Right lobe of liver (tissue), 6 donors: ENCODE results near the gene AATK. TPM values are rescaled to one million over a fixed set of nuclear protein-coding genes. Genes with fewer than 3 reads are reported as not detected.

ENCODE experiments used
- ATAC-seq, 4 donors: fragments of 200-7000 bp; cut with Tn5 transposase; one replicate each; pipeline ENCODE4 v1.9.1; 2020; ENCODE audit warnings: mild to moderate bottlenecking in 4 of 4, moderate library complexity in 4 of 4
- DNase-seq, 3 donors: peaks; one replicate each; pipeline ENCODE4 v3.0.0-alpha.2; 2020
- H3K27ac ChIP-seq, 3 donors: fragments of 200-600 bp; one replicate each; pipeline ENCODE4 v1.8.0; 2022
- H3K27me3 ChIP-seq, 2 donors: fragments of 200-600 bp; one replicate each; pipeline ENCODE4 v1.8.0; 2022
- H3K36me3 ChIP-seq, 4 donors: fragments of 200-600 bp; sonication (generic) in 1 of 4; one replicate each; pipeline versions ENCODE4 v1.5.1 to v1.8.0; 2017 to 2022; ENCODE audit warnings: control low read depth in 1 of 4
- H3K4me1 ChIP-seq, 4 donors: fragments of 200-600 bp; sonication (generic) in 1 of 4; one replicate each; pipeline versions ENCODE4 v1.5.1 to v1.8.0; 2017 to 2022; ENCODE audit warnings: control low read depth in 1 of 4
- H3K4me3 ChIP-seq, 3 donors: fragments of 200-600 bp; one replicate each; pipeline ENCODE4 v1.8.0; 2022
- H3K9me3 ChIP-seq, 4 donors: fragments of 200-600 bp; sonication (generic) in 1 of 4; one replicate each; pipeline versions ENCODE4 v1.5.1 to v1.8.0; 2017 to 2022; ENCODE audit warnings: control low read depth in 1 of 4
- POLR2A ChIP-seq: fragments of 450-650 bp; IDR thresholded peaks from one replicate; pipeline ENCODE4 v1.6.1; 2017; ENCODE audit warnings: antibody characterized with exemption, mild to moderate bottlenecking
- WGBS: methylation state at CpG from one replicate; pipeline ENCODE4 v1.1.6; 2018; ENCODE audit warnings: low coverage, low lambda C conversion rate; ENCODE audit not compliant: insufficient coverage; ENCODE audit errors: missing lambda C conversion rate; 5-methylcytosine and 5-hydroxymethylcytosine counted together
- intact Hi-C, 2 donors: fragments of 100-400 bp; cut with DNase I; formaldehyde crosslinking; loops; one replicate each; pipeline versions ENCODE4 v1.11.2 to v1.14.1; 2022
- total RNA-seq, 6 experiments: library from RNA; depleted of rRNA in 2 of 6; stranded (reverse); fragments of >200 nt in 2 of 6; fragmentation: NEBNext Ultra II Directional in 3 of 6; extraction: Animal tissue kit (Norgen Biotek cat#: 25700) in 3 of 6; gene quantifications; one replicate each; pipeline versions ENCODE4 v1.1.0 to v1.2.4, GENCODE V29; 2016 to 2023
- TF ChIP-seq, protein P1 (sequence below), 4 donors: fragments of 200-600 bp in 3 of 4; fragments of 450-650 bp in 1 of 4; IDR thresholded peaks; one replicate each; pipeline versions ENCODE4 v1.5.1 to v1.8.0; 2016 to 2022; ENCODE audit warnings: antibody characterized with exemption in 4 of 4, mild to moderate bottlenecking in 2 of 4
- donor health status: DM: no; HTN: yes; CAD: no.
- donor health status: DM: no; HTN: no; CAD: no.
- donor health status: DM: no; HTN: no; CAD: no.
- donor health status: DM: no; HTN: yes; CAD: no.
- donor health status: DM: no; HTN: yes; CAD: no.

The AATK gene
- total RNA-seq, 6 experiments from 2014 or later = 0.31 to 1.2 (median 0.86) TPM

DNA sequence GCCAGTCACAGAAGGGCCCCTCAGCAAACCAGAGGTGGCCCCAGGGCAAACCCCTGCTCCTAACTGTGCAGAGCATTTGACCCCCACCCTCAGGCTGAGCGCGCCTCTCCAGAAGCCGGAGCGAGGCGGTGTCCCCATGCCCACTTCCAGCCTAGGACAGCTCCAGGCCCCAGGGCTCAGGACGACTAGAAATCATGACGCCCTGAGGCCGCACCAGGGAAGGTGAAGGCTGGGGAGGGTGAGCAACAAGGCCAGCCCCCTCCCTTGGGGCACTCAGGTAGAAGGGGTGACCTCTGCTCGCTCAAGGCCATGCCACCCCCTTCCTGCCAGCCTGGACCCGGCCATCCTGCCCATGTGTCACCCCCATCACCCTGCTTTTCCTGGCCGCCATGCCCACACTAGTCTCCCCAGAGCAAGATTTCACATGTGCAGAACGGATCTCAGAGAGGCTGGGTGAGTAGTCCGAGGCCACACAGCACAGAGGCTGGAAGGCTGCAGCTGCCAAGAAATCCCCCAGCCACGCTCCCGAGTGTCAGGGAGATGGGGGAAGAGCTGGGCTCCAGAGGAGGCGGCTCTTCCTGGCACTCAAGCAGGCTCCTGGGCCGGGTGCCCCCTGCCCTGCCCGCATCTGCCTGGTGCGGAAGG lies 2.8 kb downstream of the AATK start:
- Histone ChIP-seq H3K36me3 (no peaks in the 10 kb centered on the region), H3K4me1 (peaks cover 0 to 11% (median 0%) of the 10 kb centered on the region in 4 donors), H3K27me3 (peaks cover 0 to 8% of the 10 kb centered on the region in 2 donors), H3K9me3 (no peaks in the 10 kb centered on the region), H3K27ac (no peak overlapping the region), H3K4me3 (no peak overlapping the region)
- TF ChIP-seq, protein P1, sequence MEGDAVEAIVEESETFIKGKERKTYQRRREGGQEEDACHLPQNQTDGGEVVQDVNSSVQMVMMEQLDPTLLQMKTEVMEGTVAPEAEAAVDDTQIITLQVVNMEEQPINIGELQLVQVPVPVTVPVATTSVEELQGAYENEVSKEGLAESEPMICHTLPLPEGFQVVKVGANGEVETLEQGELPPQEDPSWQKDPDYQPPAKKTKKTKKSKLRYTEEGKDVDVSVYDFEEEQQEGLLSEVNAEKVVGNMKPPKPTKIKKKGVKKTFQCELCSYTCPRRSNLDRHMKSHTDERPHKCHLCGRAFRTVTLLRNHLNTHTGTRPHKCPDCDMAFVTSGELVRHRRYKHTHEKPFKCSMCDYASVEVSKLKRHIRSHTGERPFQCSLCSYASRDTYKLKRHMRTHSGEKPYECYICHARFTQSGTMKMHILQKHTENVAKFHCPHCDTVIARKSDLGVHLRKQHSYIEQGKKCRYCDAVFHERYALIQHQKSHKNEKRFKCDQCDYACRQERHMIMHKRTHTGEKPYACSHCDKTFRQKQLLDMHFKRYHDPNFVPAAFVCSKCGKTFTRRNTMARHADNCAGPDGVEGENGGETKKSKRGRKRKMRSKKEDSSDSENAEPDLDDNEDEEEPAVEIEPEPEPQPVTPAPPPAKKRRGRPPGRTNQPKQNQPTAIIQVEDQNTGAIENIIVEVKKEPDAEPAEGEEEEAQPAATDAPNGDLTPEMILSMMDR (IDR thresholded peaks at IDR 0.05) = no peak
- no peak for TF ChIP-seq POLR2A
- 100% methylated on average over 2 of the region's 19 CpGs for WGBS
- no peak for ATAC-seq
- intact Hi-C loops = no loop called here
- no peak for DNase-seq

DNA sequence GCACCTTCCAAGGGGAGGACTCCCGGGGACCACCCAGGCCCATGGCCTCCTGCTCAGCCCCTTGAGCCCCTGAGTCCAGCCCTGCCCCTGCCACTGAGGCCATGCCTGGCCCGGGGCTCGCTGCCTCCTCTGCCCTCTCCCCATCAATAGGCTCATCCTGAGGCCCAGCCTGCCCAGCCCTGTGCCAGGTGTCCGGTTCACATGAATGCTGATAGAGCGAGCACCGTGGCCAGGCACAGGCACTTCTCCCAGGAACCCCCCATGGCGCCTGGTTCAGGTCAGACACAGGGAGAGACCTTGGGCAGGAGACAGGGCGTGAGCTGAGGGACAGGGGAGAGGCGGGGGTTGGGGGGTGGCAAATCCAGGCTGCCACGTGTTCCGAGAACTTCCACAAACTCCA lies 3.5 kb downstream of the AATK start:
- Histone ChIP-seq H3K27ac (no peak overlapping the region), H3K9me3 (no peaks in the 10 kb centered on the region), H3K4me1 (peaks cover 0 to 11% (median 0%) of the 10 kb centered on the region in 4 donors), H3K36me3 (no peaks in the 10 kb centered on the region), H3K4me3 (no peak overlapping the region), H3K27me3 (peaks cover 0 to 8% of the 10 kb centered on the region in 2 donors)
- 100% methylated on average over 1 of the region's 11 CpGs for WGBS
- DNase-seq (no peak), ATAC-seq (no peak)
- intact Hi-C loops = no loop called here
- TF ChIP-seq, protein P1 (IDR thresholded peaks at IDR 0.05) = no peak
- no peak for TF ChIP-seq POLR2A

DNA sequence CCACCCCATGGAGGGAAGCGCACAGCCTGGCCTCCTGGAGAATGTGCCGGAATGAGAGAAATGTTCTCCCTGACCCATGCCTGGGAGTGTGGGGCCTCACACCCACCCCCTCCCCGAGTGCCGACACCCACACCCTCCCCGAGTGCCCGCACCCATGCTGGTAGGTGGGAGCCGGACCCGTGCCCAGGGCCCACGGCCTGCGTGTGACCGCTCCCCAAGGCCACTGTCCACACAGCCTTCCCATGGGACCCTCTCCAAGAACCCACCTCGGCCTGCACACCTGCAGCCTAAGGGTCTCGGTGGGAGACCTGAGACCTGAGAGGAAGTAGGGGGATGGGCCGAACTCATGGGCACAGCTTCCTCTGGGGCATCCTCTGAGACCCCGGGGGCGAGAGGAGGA lies 4.0 kb downstream of the AATK start:
- Histone ChIP-seq H3K4me1 (peaks cover 0 to 11% (median 0%) of the 10 kb centered on the region in 4 donors), H3K27me3 (peaks cover 0 to 8% of the 10 kb centered on the region in 2 donors), H3K9me3 (no peaks in the 10 kb centered on the region), H3K27ac (no peak overlapping the region), H3K36me3 (no peaks in the 10 kb centered on the region), H3K4me3 (no peak overlapping the region)
- WGBS = 87% methylated on average over 7 of the region's 16 CpGs
- intact Hi-C loops = no loop called here
- no peak for DNase-seq
- TF ChIP-seq, protein P1 (IDR thresholded peaks at IDR 0.05) = no peak
- TF ChIP-seq POLR2A = no peak
- ATAC-seq = no peak

DNA sequence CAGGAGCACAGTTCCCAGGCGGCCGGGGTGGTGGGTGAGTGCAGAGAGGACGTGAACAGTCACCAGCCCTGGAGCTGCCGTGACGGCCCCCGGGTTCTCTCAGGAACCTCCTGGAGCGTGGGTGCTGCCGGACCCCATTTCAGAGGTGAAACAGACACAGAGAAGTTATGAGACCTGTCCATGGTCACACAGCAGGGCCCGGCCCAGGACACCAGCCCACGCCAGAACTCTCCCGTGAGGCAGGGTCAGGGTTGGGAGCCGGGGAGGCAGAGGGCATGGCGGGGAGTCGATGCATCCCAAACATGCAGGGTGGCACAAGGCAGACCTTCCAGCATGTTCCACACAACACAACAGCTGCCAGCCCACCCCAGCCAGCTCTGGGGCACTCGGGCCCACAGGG lies 4.5 kb downstream of the AATK start:
- no CpG with 5 or more reads among the region's 15 CpGs for WGBS
- Histone ChIP-seq H3K27ac (no peak overlapping the region), H3K36me3 (no peaks in the 10 kb centered on the region), H3K4me1 (peaks cover 0 to 11% (median 0%) of the 10 kb centered on the region in 4 donors), H3K4me3 (no peak overlapping the region), H3K27me3 (peaks cover 0 to 8% of the 10 kb centered on the region in 2 donors), H3K9me3 (no peaks in the 10 kb centered on the region)
- intact Hi-C loops = no loop called here
- DNase-seq (peak in 1 of 3 donors; percentile 18), ATAC-seq (no peak)
- TF ChIP-seq, protein P1 (IDR thresholded peaks at IDR 0.05) = no peak
- TF ChIP-seq POLR2A = no peak
